ENCODE data around the gene KCNIP4.
"Not testable (repeated sequence)": the region's sequence is repeated elsewhere in the genome, so short reads cannot be mapped to it uniquely, and the experiment has no call there.

KCNIP4 gene

DNA sequence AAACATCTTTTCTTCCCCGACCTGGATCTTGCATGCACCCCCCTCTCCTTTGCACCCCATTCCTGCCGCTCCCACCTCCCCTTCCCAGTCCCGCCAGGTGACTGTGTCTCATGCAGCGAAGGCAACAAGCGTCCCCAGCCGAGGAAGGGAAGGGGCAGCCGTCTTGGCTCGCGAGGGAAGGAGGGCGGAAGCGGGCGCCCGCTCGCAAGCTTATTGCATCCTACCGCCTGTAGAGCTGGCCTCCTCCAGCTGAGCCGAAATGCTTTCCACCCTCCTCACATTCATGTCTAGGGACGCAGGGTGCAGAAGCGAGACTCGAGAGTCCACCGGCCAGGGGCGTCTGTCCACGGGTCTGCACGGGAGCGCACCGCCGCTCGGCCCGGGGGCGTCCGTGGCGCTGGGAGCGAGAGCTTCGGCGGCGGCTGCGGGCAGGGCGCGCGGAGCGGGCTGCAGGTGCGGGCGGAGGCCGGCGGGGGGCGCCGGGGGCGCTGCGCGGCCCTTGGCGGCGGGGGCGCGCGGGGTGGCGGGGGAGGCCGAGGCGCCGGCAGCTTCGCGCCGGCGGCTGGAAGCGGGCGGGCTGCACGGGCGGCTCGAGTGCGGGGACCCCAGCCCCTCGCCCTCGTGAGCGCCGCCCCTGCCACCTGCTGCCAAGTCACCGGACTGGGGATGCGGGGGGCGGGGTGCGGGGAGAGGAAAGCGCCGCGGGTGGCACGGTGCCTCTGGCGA lies at the start of gene KCNIP4:
Gene KCNIP4 (minus strand): TSS at position 426 of the 726 bp plus-strand sequence.
- DNase-seq: no peak

- not testable (repeated sequence) for DNase-seq
Observed at GRCh38 chr4:21996618-21997017, 48.0 kb upstream of the KCNIP4 start.

DNA sequence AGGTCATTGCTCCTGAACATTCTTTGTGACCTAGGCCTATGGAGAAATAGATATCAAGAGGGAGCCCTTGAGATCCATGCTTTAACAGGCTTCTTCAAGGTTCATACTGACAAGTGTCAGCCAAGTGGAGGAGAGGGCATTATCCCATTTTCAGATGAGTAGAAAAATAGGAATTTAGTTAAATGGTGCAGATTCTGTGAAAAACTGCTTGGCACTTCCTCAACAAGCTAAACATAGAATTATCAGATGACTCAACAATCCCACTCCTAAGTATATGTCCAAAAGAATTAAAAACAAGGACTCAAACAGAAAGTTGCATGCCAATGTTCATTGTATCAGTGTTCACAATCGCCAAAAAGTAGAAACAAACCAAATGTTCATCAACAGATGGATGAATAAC lies 43.8 kb upstream of the KCNIP4 start:
- DNase-seq: no peak

GRCh38 chr4:21991562-21991961 lies 43.0 kb upstream of the KCNIP4 start:
- no peak for DNase-seq

DNA sequence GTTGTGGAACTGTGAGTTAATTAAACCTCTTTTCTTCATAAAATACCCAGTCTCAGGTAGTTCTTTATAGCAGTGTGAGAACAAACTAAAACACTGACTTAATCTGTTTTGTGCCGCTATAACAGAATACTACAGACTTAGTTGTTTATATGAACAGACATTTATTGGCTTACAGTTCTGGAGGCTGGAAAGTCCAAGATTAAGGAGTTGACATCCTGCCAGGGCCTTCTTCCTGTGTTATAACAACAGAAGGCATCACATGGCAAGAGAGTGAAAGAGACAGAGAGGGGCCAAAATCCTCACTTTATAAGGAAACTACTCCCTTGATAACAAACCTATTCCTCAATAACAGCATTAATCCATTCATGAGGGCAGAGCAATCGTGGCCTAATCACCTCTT lies 42.5 kb upstream of the KCNIP4 start:
- no peak for DNase-seq

DNA sequence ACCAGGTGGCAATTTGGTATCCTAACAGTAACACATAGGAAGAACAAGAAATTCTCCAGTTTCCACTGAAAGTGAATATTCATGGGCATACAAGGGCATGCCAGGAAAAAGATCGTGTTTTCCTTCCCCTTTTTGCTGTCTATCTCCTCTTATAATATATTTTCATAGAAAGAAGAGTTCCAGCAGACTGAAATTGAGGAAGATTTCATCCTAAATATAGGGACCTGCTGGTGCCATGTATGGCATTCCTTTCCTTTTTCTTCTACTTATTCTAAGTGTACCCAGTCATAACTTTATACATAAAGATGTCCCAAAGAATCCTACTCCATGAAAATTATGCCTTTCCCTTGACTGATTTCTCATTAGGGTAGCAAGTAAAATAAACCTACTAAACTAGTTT lies 40.8 kb upstream of the KCNIP4 start:
- DNase-seq: no peak

DNA sequence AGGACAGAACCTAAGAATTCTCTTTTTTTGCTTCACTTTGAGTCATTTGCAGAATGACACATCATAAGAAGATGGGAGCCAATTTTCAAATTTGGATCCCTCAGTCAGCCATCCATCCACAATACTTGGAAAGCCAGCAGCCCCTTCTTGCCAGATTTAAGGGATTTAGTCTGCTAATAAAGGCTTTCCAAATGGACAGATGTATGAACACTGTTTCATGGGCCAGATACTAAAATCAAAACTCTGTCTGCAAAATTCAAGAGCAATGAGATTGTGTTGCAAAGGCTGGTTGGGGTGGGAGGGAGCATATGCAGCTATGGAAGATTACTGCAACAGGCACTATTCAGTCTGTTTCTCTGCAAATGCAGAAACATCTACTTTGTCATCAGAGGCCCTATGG lies 37.7 kb upstream of the KCNIP4 start:
- no peak for DNase-seq

- DNase-seq: no peak
Observed at GRCh38 chr4:21982087-21982486, 33.5 kb upstream of the KCNIP4 start.

GRCh38 chr4:21979196-21979595 lies 30.6 kb upstream of the KCNIP4 start:
- no peak for DNase-seq

DNA sequence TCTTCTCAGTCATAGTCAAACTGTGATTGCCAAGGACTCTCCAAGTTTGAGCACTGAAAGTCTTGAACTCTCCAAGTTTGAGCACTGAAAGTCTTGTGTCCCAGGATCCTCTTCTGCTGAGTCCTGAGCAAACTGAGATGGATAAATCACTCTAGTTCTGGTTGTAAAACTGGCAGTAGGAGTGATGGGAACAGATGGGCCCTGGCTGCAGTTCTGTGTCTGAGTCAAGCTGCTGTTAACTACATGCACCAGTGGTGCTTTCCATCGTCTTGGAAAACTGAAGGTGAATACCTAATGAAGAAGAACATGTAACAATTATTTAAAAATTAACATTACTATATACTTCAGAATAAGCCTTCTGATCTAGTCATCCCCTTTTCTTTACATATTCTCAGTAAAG lies 27.6 kb upstream of the KCNIP4 start:
- no peak for DNase-seq

- no peak for DNase-seq
Observed at GRCh38 chr4:21973850-21974249, 25.3 kb upstream of the KCNIP4 start.

GRCh38 chr4:21964762-21965319 lies 16.3 kb upstream of the KCNIP4 start:
- no peak for DNase-seq

DNA sequence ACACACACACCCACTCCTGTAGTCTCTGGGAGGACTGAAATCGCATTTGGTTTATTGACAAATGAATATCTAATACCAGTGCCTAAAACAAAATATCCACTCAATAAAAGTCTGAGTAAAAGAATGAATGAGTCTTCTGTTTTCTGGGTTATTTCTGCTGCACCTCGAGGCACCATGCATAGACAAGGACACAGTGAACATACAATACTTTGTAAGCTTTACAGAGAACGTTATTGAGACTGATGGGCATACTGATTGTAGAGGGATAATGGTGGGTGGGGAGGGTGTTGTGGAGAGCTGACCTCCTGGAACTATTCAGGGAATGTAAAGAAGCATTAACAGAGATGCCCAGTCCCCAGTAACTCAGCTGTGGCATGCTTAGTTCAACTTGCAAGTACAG lies 14.1 kb upstream of the KCNIP4 start:
- DNase-seq: no peak

DNA sequence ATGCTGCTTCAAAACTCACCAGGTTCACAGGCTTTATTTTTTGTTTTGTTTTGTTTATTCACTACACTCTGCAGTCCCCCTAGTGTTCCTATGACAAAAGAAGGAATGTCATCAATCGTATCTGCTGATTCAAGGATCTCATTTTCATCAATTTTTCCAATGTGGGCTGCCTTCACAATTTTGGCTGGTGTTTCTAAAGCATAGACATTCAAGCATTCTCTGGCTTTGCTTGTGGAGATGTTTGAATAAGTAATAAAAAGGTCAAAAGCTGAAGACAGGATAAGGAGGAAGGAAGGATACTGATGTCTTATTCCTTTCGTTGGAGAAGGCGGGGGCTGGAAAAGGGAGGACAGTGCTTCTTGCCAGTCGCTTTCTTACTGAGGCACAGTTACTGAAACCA lies 12.2 kb upstream of the KCNIP4 start:
- DNase-seq: no peak

DNA sequence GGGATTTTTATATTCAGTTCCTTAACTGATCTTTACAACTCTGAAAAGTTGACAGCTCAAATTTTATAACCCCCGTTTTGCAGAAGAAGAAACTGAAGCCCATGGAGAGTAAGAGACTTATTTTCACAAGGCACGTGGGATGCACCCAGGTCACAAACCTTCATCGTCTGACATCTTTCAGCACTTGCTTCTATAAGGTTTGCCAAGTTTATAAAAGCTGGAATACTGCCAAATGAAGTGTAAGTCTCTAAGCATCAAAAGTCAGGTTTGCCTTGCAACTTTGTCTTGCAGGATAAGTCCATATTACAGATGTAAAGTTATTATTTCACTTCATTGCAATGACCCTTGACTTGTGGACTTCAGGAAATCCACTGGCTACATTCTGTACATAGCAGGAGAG lies 6.3 kb upstream of the KCNIP4 start:
- DNase-seq: no peak

GRCh38 chr4:21953653-21954052 lies 5.1 kb upstream of the KCNIP4 start:
- DNase-seq: no peak

- DNase-seq: no peak
Observed at GRCh38 chr4:21952549-21952948, 4.0 kb upstream of the KCNIP4 start.

DNA sequence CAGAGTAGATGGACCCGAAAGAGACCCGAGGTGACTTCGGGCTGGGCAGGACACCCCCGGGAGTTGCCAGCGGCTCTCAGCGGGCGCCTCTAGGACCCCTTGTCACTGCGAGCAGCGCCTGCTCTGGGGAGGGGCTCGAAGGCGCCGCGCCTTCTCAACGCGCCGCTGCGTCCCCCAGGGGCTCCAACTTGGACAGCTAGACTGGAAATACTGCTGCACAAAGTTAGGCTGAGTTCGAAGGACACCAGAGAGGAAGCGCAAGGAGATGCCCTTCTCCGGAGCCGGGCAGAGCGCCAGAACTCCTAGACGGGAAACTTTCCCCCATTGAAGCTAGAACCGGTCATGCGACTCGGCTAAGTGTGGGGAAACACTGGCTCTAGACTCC lies 493 bp upstream of the KCNIP4 start:
- DNase-seq: no peak

GRCh38 chr4:21947791-21948346 lies 703 bp downstream of the KCNIP4 start:
- DNase-seq: no peak

DNA sequence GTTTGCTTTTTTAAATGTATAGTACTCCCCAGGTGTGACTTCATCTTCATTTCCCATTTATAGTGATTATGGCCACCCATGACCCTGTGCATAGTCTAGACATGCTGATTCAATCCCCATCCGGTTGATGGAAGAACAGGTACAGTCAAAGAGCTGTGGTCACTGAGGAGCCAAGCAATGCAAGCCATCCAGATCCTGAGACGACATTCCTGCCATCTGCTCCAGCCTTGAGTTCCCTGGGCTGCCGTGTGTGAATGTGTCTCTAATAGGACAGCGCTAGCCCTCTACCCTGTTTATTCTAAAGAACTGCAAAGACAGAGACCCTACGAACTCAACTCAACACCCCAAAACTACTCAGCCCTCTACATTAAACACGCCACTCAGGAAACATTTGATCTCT lies 1.7 kb downstream of the KCNIP4 start:
- DNase-seq: no peak

DNA sequence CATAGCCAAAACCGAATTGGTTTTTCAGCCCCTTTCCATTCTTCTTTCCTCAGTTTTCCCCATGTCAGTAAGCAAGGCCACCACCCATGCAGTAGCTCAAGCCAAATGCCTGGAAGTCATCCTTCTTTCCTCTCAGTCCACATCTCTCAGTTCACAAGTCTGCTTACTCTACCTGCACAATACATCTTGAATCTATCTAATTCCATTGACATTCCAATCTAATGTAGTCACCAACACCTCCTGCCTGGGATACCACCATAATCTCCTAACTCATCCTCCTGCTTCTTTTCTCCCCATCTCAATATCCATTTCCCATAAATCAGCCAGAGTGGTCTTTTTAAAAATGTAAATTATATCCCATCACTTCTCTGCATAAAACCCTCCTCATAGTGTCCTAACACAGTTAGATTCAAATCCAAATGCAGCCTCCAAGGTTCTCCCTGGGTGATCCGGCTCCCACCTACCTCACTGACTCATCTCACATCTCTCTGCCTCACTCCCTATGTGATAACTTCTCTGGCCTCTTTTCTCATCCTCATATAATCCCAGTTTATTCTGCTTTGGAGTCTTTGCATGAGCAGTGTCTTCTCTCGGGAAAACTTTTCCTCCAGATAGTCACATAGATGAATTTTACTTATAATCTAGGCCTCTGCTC lies 26.9 kb downstream of the KCNIP4 start:
- no peak for DNase-seq

- no peak for DNase-seq
Observed at GRCh38 chr4:21915761-21916160, 32.8 kb downstream of the KCNIP4 start.

- no peak for DNase-seq
Observed at GRCh38 chr4:21901831-21902230, 46.7 kb downstream of the KCNIP4 start.

DNA sequence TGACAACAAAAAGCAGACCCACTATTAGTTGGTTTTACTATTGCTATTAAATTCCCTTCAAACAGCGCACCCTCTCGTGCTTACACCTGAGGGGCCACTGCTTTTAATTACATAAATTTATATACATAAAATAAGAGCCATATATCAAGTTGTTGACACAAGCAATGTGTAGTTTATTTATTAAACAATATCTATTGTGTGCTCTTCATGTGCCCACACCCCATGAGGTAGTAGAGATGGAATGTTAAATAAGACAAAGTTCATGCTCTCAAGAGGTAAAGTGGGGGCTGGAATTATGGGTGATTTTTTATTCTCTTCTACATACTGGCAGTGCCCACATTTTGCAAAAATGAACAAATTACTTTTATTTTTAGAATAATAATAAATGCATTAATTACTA lies 47.3 kb downstream of the KCNIP4 start:
- DNase-seq: no peak
